Measurements from ENCODE around the gene UBQLN1.
"Not testable (repeated sequence)": the region's sequence is repeated elsewhere in the genome, so short reads cannot be mapped to it uniquely, and the experiment has no call there.

UBQLN1 gene

GRCh38 chr9:83715794-83716193 is 8.0 kb upstream of the UBQLN1 start:
- Histone ChIP-seq H3K27ac (ENCODE audit: insufficient read depth, low read length, poor library complexity, severe bottlenecking) (no peak overlapping the region), H3K4me1 (ENCODE audit: control insufficient read depth, insufficient read depth, low read length, poor library complexity, severe bottlenecking) (no peaks in the 10 kb centered on the region), H3K4me3 (ENCODE audit: insufficient read depth, low read depth, low read length, poor library complexity, severe bottlenecking) (no peak overlapping the region), H3K27me3 (replicated peaks; ENCODE audit: control insufficient read depth, insufficient read depth, low read length, poor library complexity, severe bottlenecking) (no peaks in the 10 kb centered on the region), H3K36me3 (ENCODE audit: control insufficient read depth, insufficient read depth, low read length) (no peaks in the 10 kb centered on the region), H3K9me3 (ENCODE audit: control insufficient read depth, low read length) (no peaks in the 10 kb centered on the region)
- DNase-seq = no peak

GRCh38 chr9:83715221-83715620 is 7.5 kb upstream of the UBQLN1 start:
- Histone ChIP-seq H3K36me3 (ENCODE audit: control insufficient read depth, insufficient read depth, low read length) (no peaks in the 10 kb centered on the region), H3K9me3 (ENCODE audit: control insufficient read depth, low read length) (no peaks in the 10 kb centered on the region), H3K27me3 (replicated peaks; ENCODE audit: control insufficient read depth, insufficient read depth, low read length, poor library complexity, severe bottlenecking) (no peaks in the 10 kb centered on the region), H3K4me3 (ENCODE audit: insufficient read depth, low read depth, low read length, poor library complexity, severe bottlenecking) (no peak overlapping the region), H3K27ac (ENCODE audit: insufficient read depth, low read length, poor library complexity, severe bottlenecking) (no peak overlapping the region), H3K4me1 (ENCODE audit: control insufficient read depth, insufficient read depth, low read length, poor library complexity, severe bottlenecking) (no peaks in the 10 kb centered on the region)
- no peak for DNase-seq

DNA sequence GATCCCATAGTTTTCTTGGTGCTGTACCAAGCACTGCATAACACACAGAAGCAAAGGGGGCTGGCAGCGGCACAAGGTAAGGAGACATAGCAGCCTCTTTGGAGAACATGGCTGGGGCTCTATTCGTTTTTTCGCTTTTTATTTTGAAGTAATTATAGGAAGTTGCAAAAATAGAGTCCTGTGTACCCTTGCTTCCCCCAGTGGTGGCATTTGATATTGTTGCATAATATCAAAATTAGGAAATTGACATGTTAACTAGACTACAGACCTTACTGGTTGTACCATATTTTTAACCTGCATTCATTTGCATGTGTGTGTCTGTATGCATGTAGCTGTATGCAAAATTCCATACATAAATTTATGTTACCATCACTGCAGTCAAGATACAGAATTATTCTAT is 6.6 kb upstream of the UBQLN1 start:
- no peak for DNase-seq
- no peak overlapping the region for H3K4me3 ChIP-seq (ENCODE audit: insufficient read depth, low read depth, low read length, poor library complexity, severe bottlenecking)

DNA sequence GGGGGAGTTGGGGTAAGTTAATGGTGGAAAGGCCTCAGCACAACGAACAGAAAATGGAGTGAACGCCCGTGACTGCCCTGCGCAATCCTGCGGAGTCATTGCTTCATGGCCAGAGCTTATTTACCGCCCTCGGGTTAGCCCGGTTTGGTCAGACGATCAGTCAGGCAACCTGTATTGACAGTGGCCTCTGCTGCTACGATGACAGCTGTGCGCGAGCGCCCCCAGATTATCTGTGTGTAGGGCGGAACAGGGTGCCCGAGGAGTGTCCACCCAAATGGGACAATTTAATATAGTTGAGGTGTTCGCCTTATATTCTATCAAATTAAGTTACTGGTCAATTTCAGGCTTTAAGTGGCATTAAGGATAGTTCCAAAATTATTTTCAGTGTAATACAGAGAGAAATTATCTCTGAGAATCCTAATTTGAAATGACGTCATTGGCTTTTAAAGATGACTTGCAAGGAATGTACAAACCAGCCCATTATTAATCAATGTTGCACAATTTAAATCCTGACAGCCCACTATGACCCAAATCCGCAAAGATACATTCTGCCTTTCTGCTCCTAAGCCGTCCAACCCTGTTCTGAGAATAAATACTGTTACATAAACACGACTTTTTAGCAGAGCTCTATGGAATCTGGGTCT is 879 bp upstream of the UBQLN1 start:
- H3K4me3 ChIP-seq (ENCODE audit: insufficient read depth, low read depth, low read length, poor library complexity, severe bottlenecking) = peak overlapping the region; percentile 73

More for the DNA sequence above, 6.6 kb upstream of the UBQLN1 start:
- Histone ChIP-seq H3K9me3 (ENCODE audit: control insufficient read depth, low read length) (no peaks in the 10 kb centered on the region), H3K36me3 (ENCODE audit: control insufficient read depth, insufficient read depth, low read length) (no peaks in the 10 kb centered on the region), H3K27ac (ENCODE audit: insufficient read depth, low read length, poor library complexity, severe bottlenecking) (no peak overlapping the region), H3K27me3 (replicated peaks; ENCODE audit: control insufficient read depth, insufficient read depth, low read length, poor library complexity, severe bottlenecking) (no peaks in the 10 kb centered on the region), H3K4me1 (ENCODE audit: control insufficient read depth, insufficient read depth, low read length, poor library complexity, severe bottlenecking) (no peaks in the 10 kb centered on the region)

DNA sequence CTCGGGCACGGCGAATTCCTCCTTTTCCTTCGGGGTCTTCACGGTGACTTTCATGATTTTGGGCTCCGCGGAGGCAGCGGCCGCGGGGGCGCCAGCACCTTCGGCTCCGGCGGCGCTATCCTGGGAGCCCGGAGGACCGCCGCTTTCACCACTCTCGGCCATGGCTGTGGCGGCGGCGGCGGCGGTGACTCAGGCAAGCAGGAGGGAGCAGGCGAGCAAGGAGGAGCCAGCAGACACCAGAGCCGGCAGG is 315 bp downstream of the UBQLN1 start:
- no peak for DNase-seq
- Histone ChIP-seq H3K4me1 (ENCODE audit: control insufficient read depth, insufficient read depth, low read length, poor library complexity, severe bottlenecking) (peaks cover 9% of the 10 kb centered on the region), H3K4me3 (ENCODE audit: insufficient read depth, low read depth, low read length, poor library complexity, severe bottlenecking) (peak overlapping the region; percentile 73), H3K27ac (ENCODE audit: insufficient read depth, low read length, poor library complexity, severe bottlenecking) (peak overlapping the region; percentile 97), H3K27me3 (replicated peaks; ENCODE audit: control insufficient read depth, insufficient read depth, low read length, poor library complexity, severe bottlenecking) (no peaks in the 10 kb centered on the region), H3K36me3 (ENCODE audit: control insufficient read depth, insufficient read depth, low read length) (no peaks in the 10 kb centered on the region), H3K9me3 (ENCODE audit: control insufficient read depth, low read length) (no peaks in the 10 kb centered on the region)

More for the DNA sequence above, 879 bp upstream of the UBQLN1 start:
- no peaks in the 10 kb centered on the region for H3K9me3 ChIP-seq (ENCODE audit: control insufficient read depth, low read length)
- H3K36me3 ChIP-seq (ENCODE audit: control insufficient read depth, insufficient read depth, low read length) = no peaks in the 10 kb centered on the region
- peak; percentile 21 to 40 (median 32) for DNase-seq
- no peaks in the 10 kb centered on the region for H3K27me3 ChIP-seq (replicated peaks; ENCODE audit: control insufficient read depth, insufficient read depth, low read length, poor library complexity, severe bottlenecking)
- H3K27ac ChIP-seq (ENCODE audit: insufficient read depth, low read length, poor library complexity, severe bottlenecking) = peak overlapping the region; percentile 97
- peaks cover 9% of the 10 kb centered on the region for H3K4me1 ChIP-seq (ENCODE audit: control insufficient read depth, insufficient read depth, low read length, poor library complexity, severe bottlenecking)

- Histone ChIP-seq H3K4me1 (ENCODE audit: control insufficient read depth, insufficient read depth, low read length, poor library complexity, severe bottlenecking) (peaks cover 9% of the 10 kb centered on the region), H3K9me3 (ENCODE audit: control insufficient read depth, low read length) (no peaks in the 10 kb centered on the region), H3K27ac (ENCODE audit: insufficient read depth, low read length, poor library complexity, severe bottlenecking) (peak overlapping the region; percentile 97), H3K27me3 (replicated peaks; ENCODE audit: control insufficient read depth, insufficient read depth, low read length, poor library complexity, severe bottlenecking) (no peaks in the 10 kb centered on the region), H3K4me3 (ENCODE audit: insufficient read depth, low read depth, low read length, poor library complexity, severe bottlenecking) (peak overlapping the region; percentile 73), H3K36me3 (ENCODE audit: control insufficient read depth, insufficient read depth, low read length) (no peaks in the 10 kb centered on the region)
- DNase-seq = peak; percentile 48 to 55 (median 55)
Observed at GRCh38 chr9:83706676-83707517, 861 bp downstream of the UBQLN1 start.

DNA sequence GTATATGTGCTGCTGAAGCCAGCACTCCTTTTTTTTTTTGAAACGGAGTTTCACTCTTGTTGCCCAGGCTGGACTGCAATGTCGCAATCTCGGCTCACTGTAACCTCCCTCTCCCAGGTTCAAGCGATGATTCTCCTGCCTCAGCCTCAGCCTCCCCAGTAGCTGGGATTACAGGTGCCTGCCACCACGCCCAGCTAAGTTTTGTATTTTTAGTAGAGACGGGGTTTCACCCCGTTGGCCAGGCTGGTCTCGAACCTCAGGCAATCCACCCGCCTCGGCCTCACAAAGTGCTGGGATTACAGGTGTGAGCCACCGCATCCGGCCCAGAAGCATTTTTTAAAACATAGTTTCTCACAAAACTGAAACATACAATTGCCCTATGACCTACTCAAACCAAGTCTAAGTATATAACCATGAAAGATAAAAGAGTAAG is 2.5 kb downstream of the UBQLN1 start:
- H3K27me3 ChIP-seq (replicated peaks; ENCODE audit: control insufficient read depth, insufficient read depth, low read length, poor library complexity, severe bottlenecking); H3K27ac ChIP-seq (ENCODE audit: insufficient read depth, low read length, poor library complexity, severe bottlenecking); DNase-seq; H3K9me3 ChIP-seq (ENCODE audit: control insufficient read depth, low read length); H3K4me1 ChIP-seq (ENCODE audit: control insufficient read depth, insufficient read depth, low read length, poor library complexity, severe bottlenecking); H3K36me3 ChIP-seq (ENCODE audit: control insufficient read depth, insufficient read depth, low read length): not testable (repeated sequence)
- H3K4me3 ChIP-seq (ENCODE audit: insufficient read depth, low read depth, low read length, poor library complexity, severe bottlenecking) = peak overlapping the region; percentile 73

DNA sequence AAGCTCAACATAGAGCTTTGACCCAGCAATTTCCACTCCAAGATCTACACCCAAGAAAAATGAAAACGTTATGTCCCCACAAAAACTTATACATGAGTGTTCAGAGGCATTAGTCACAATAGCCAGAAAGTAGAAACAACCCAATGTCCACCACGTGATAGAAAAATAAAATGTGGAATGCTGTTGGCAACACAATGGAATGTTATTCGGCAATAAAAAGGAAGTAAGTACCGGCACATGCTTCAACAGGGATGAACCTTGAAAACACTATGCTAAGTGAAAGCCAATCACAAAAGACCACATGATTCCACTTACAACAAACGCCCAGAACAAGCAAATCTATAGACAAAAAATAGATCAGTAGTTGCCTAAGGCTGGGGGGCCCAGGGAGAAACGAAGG is 6.0 kb downstream of the UBQLN1 start:
- Histone ChIP-seq H3K27ac (ENCODE audit: insufficient read depth, low read length, poor library complexity, severe bottlenecking) (no peak overlapping the region), H3K36me3 (ENCODE audit: control insufficient read depth, insufficient read depth, low read length) (no peaks in the 10 kb centered on the region), H3K9me3 (ENCODE audit: control insufficient read depth, low read length) (no peaks in the 10 kb centered on the region), H3K27me3 (replicated peaks; ENCODE audit: control insufficient read depth, insufficient read depth, low read length, poor library complexity, severe bottlenecking) (no peaks in the 10 kb centered on the region), H3K4me1 (ENCODE audit: control insufficient read depth, insufficient read depth, low read length, poor library complexity, severe bottlenecking) (peaks cover 20% of the 10 kb centered on the region), H3K4me3 (ENCODE audit: insufficient read depth, low read depth, low read length, poor library complexity, severe bottlenecking) (no peak overlapping the region)
- DNase-seq = no peak

- H3K9me3 ChIP-seq (ENCODE audit: control insufficient read depth, low read length) = no peaks in the 10 kb centered on the region
- H3K4me1 ChIP-seq (ENCODE audit: control insufficient read depth, insufficient read depth, low read length, poor library complexity, severe bottlenecking) = peaks cover 20% of the 10 kb centered on the region
- no peaks in the 10 kb centered on the region for H3K27me3 ChIP-seq (replicated peaks; ENCODE audit: control insufficient read depth, insufficient read depth, low read length, poor library complexity, severe bottlenecking)
- H3K36me3 ChIP-seq (ENCODE audit: control insufficient read depth, insufficient read depth, low read length) = no peaks in the 10 kb centered on the region
- H3K4me3 ChIP-seq (ENCODE audit: insufficient read depth, low read depth, low read length, poor library complexity, severe bottlenecking) = no peak overlapping the region
- H3K27ac ChIP-seq (ENCODE audit: insufficient read depth, low read length, poor library complexity, severe bottlenecking) = no peak overlapping the region
- DNase-seq = no peak
Observed at GRCh38 chr9:83701286-83701685, 6.5 kb downstream of the UBQLN1 start.

GRCh38 chr9:83699615-83700014 is 8.1 kb downstream of the UBQLN1 start:
- no peak overlapping the region for H3K4me3 ChIP-seq (ENCODE audit: insufficient read depth, low read depth, low read length, poor library complexity, severe bottlenecking)
- H3K27ac ChIP-seq (ENCODE audit: insufficient read depth, low read length, poor library complexity, severe bottlenecking) = no peak overlapping the region
- no peaks in the 10 kb centered on the region for H3K36me3 ChIP-seq (ENCODE audit: control insufficient read depth, insufficient read depth, low read length)
- no peaks in the 10 kb centered on the region for H3K27me3 ChIP-seq (replicated peaks; ENCODE audit: control insufficient read depth, insufficient read depth, low read length, poor library complexity, severe bottlenecking)
- H3K4me1 ChIP-seq (ENCODE audit: control insufficient read depth, insufficient read depth, low read length, poor library complexity, severe bottlenecking) = peaks cover 15% of the 10 kb centered on the region
- DNase-seq = no peak
- H3K9me3 ChIP-seq (ENCODE audit: control insufficient read depth, low read length) = no peaks in the 10 kb centered on the region
